Calu3 (cell line): ENCODE results near the gene ELMOD3. TPM values are rescaled to one million over a fixed set of nuclear protein-coding genes. Genes with fewer than 3 reads are reported as not detected.
A peak's percentile ranks its signal among the peaks of the same experiment; 100 is the strongest.
"Not testable (repeated sequence)": the region's sequence is repeated elsewhere in the genome, so short reads cannot be mapped to it uniquely, and the experiment has no call there.

Experiments
- BruUV-seq: library from RNA; stranded (reverse); fragments of 400-500 nt; replicated peaks from 2 replicates; lab custom pipeline; 2021; lab: Mats Ljungman, UMichigan
- CTCF ChIA-PET: fragments of 300-600 bp; sonication (Branson Sonifier 250); formaldehyde crosslinking; loops from one replicate; lab custom pipeline; 2022; ENCODE audit warnings: antibody characterized with exemption; lab: Charles Lee
- DNase-seq: peaks from one replicate; pipeline ENCODE4 v3.0.0; 2022
- H3K27ac Mint-ChIP-seq: one replicate; pipeline ENCODE4 v1.8.0; 2022; ENCODE audit warnings: mixed read lengths; ENCODE audit not compliant: unreplicated experiment
- H3K27me3 Mint-ChIP-seq: one replicate; pipeline ENCODE4 v1.8.0; 2022; ENCODE audit warnings: mixed read lengths; ENCODE audit not compliant: unreplicated experiment
- H3K36me3 Mint-ChIP-seq: one replicate; pipeline ENCODE4 v1.8.0; 2022; ENCODE audit warnings: mild to moderate bottlenecking, moderate library complexity, mixed read lengths; ENCODE audit not compliant: insufficient read depth, unreplicated experiment
- H3K4me1 Mint-ChIP-seq: one replicate; pipeline ENCODE4 v1.8.0; 2022; ENCODE audit warnings: mild to moderate bottlenecking, low read depth, mixed read lengths; ENCODE audit not compliant: unreplicated experiment
- H3K4me3 Mint-ChIP-seq: one replicate; pipeline ENCODE4 v1.8.0; 2022; ENCODE audit warnings: mild to moderate bottlenecking, low read depth, moderate library complexity, mixed read lengths; ENCODE audit not compliant: unreplicated experiment
- H3K9me3 Mint-ChIP-seq: one replicate; pipeline ENCODE4 v1.8.0; 2022; ENCODE audit warnings: low read depth, mixed read lengths; ENCODE audit not compliant: unreplicated experiment
- CTCF ChIP-seq: fragments of 200-600 bp; IDR thresholded peaks from one replicate; pipeline ENCODE4 v1.8.0; 2022; ENCODE audit warnings: antibody characterized with exemption; ENCODE audit not compliant: unreplicated experiment
- intact Hi-C: fragments of 100-400 bp; cut with micrococcal nuclease; formaldehyde crosslinking; loops from one replicate; pipeline ENCODE4 v1.10.0; 2022; ENCODE audit not compliant: unreplicated experiment
- total RNA-seq: library from RNA; stranded (reverse); gene quantifications from 2 replicates; pipeline ENCODE4 v1.2.3, GENCODE V29; 2022

Gene ELMOD3
- total RNA-seq, 1 experiment from 2014 or later, result 12.9 TPM

- intact Hi-C loops, result loop anchor here (10.0 kb wide), 1 partner anchor 815 kb away; no protein-coding TSS in a partner anchor
- BruUV-seq, result no TSS peak
- TF ChIP-seq CTCF, result no peak
- Mint-ChIP-seq H3K4me3 (no peak overlapping the region), H3K4me1 (peaks cover 31% of the 10 kb centered on the region), H3K27me3 (peaks cover 12% of the 10 kb centered on the region), H3K9me3 (no peaks in the 10 kb centered on the region), H3K27ac (peak overlapping the region; percentile 0), H3K36me3 (peaks cover 6% of the 10 kb centered on the region)
- CTCF ChIA-PET, result interaction anchor here (0.6 kb wide), 1 partner anchor 975 kb away, joined by 4 read pairs; no protein-coding TSS in a partner anchor
- no peak for DNase-seq
Measured at GRCh38 chr2:85309699-85310321, 44.8 kb upstream of the ELMOD3 start.

GRCh38 chr2:85310330-85310729, 44.2 kb upstream of the ELMOD3 start:
- CTCF ChIA-PET, result interaction anchor here (0.6 kb wide), 1 partner anchor 975 kb away, joined by 4 read pairs; no protein-coding TSS in a partner anchor
- intact Hi-C loops, result no loop called here
- no peak for TF ChIP-seq CTCF
- BruUV-seq, result no TSS peak
- Mint-ChIP-seq H3K27me3 (peaks cover 6% of the 10 kb centered on the region), H3K4me1 (peaks cover 31% of the 10 kb centered on the region), H3K9me3 (no peaks in the 10 kb centered on the region), H3K4me3 (no peak overlapping the region), H3K27ac (no peak overlapping the region), H3K36me3 (peaks cover 8% of the 10 kb centered on the region)
- DNase-seq, result no peak

- H3K36me3 Mint-ChIP-seq, result peaks cover 17% of the 10 kb centered on the region
- H3K9me3 Mint-ChIP-seq, result no peaks in the 10 kb centered on the region
- H3K4me3 Mint-ChIP-seq, result no peak overlapping the region
- peaks cover 22% of the 10 kb centered on the region for H3K4me1 Mint-ChIP-seq
- no peak overlapping the region for H3K27ac Mint-ChIP-seq
- DNase-seq, result no peak
- no peak for TF ChIP-seq CTCF
- intact Hi-C loops, result no loop called here
- CTCF ChIA-PET, result interaction anchor here (0.7 kb wide), 1 partner anchor 9 kb away, joined by 3 read pairs; no protein-coding TSS in a partner anchor
- BruUV-seq, result no TSS peak
- no peaks in the 10 kb centered on the region for H3K27me3 Mint-ChIP-seq
Measured at GRCh38 chr2:85312404-85312803, 42.2 kb upstream of the ELMOD3 start.

- no TSS peak for BruUV-seq
- no peaks in the 10 kb centered on the region for H3K9me3 Mint-ChIP-seq
- no peak for TF ChIP-seq CTCF
- H3K4me1 Mint-ChIP-seq, result peaks cover 5% of the 10 kb centered on the region
- H3K4me3 Mint-ChIP-seq, result no peak overlapping the region
- no peak overlapping the region for H3K27ac Mint-ChIP-seq
- CTCF ChIA-PET, result no interaction called here
- H3K36me3 Mint-ChIP-seq, result peaks cover 30% of the 10 kb centered on the region
- DNase-seq, result no peak
- no peaks in the 10 kb centered on the region for H3K27me3 Mint-ChIP-seq
- intact Hi-C loops, result no loop called here
Measured at GRCh38 chr2:85314884-85315242, 39.7 kb upstream of the ELMOD3 start.

- H3K4me3 Mint-ChIP-seq, intact Hi-C loops, H3K27me3 Mint-ChIP-seq, DNase-seq, BruUV-seq, H3K27ac Mint-ChIP-seq, H3K9me3 Mint-ChIP-seq, CTCF ChIA-PET, H3K4me1 Mint-ChIP-seq: not testable (repeated sequence)
- H3K36me3 Mint-ChIP-seq, result peaks cover 38% of the 10 kb centered on the region
Measured at GRCh38 chr2:85315921-85316320, 38.6 kb upstream of the ELMOD3 start.
